Activated T-cell treated with anti-CD3 and anti-CD28 coated beads for 4 hours (primary cell): ENCODE results near the gene PCDHGB2.
"Not testable (repeated sequence)": the region's sequence is repeated elsewhere in the genome, so short reads cannot be mapped to it uniquely, and the experiment has no call there.

Experiments
- DNase-seq: peaks from one replicate; pipeline ENCODE4 v3.0.0-alpha.2; 2020

Gene PCDHGB2

GRCh38 chr5:141351591-141351990 is 8.2 kb upstream of the PCDHGB2 start:
- DNase-seq: no peak

GRCh38 chr5:141354900-141355469 is 4.8 kb upstream of the PCDHGB2 start, which contains the start of gene PCDHGA4:
PCDHGA4 (plus strand) TSS chr5:141355021; CDS start chr5:141355108, 87 bp downstream.
- DNase-seq: no peak

- no peak for DNase-seq
Observed at GRCh38 chr5:141355641-141356040, 4.2 kb upstream of the PCDHGB2 start.

GRCh38 chr5:141356133-141356532 is 3.7 kb upstream of the PCDHGB2 start:
- no peak for DNase-seq

- no peak for DNase-seq
Observed at GRCh38 chr5:141356950-141357349, 2.8 kb upstream of the PCDHGB2 start.

GRCh38 chr5:141360685-141361084 is 891 bp downstream of the PCDHGB2 start:
- no peak for DNase-seq

GRCh38 chr5:141362719-141363118 is 2.9 kb downstream of the PCDHGB2 start:
- DNase-seq: no peak

GRCh38 chr5:141363952-141364660 is 4.3 kb downstream of the PCDHGB2 start, which contains the start of gene PCDHGA5:
PCDHGA5 (plus strand) TSS chr5:141364162; CDS start chr5:141364331, 169 bp downstream.
- no peak for DNase-seq

GRCh38 chr5:141366016-141366896 is 6.5 kb downstream of the PCDHGB2 start:
- no peak for DNase-seq

- no peak for DNase-seq
Observed at GRCh38 chr5:141369994-141370848, 10.4 kb downstream of the PCDHGB2 start, which contains the start of gene PCDHGB3. PCDHGB3 (plus strand) TSS chr5:141370242; CDS start chr5:141370395, 153 bp downstream.

GRCh38 chr5:141371572-141372475 is 12.0 kb downstream of the PCDHGB2 start:
- no peak for DNase-seq

GRCh38 chr5:141373673-141374317 is 14.0 kb downstream of the PCDHGB2 start, which contains the start of gene PCDHGA6:
PCDHGA6 (plus strand) TSS chr5:141373891; CDS start chr5:141374084, 193 bp downstream.
- no peak for DNase-seq

GRCh38 chr5:141374627-141375026 is 14.8 kb downstream of the PCDHGB2 start:
- no peak for DNase-seq

- DNase-seq: not testable (repeated sequence)
Observed at GRCh38 chr5:141375444-141376155, 15.8 kb downstream of the PCDHGB2 start.

- DNase-seq: no peak
Observed at GRCh38 chr5:141382469-141383294, 22.9 kb downstream of the PCDHGB2 start, which contains the start of gene PCDHGA7. PCDHGA7 (plus strand) TSS chr5:141382742; CDS start chr5:141382900, 158 bp downstream.

- DNase-seq: no peak
Observed at GRCh38 chr5:141383345-141383744, 23.6 kb downstream of the PCDHGB2 start.

GRCh38 chr5:141384471-141385267 is 24.9 kb downstream of the PCDHGB2 start:
- DNase-seq: no peak
